Small intestine (tissue), 7 donors: ENCODE results near the gene CLTA. TPM values are rescaled to one million over a fixed set of nuclear protein-coding genes. Genes with fewer than 3 reads are reported as not detected.
"Not testable (repeated sequence)": the region's sequence is repeated elsewhere in the genome, so short reads cannot be mapped to it uniquely, and the experiment has no call there.

ENCODE experiments used
- DNase-seq, 2 donors: peaks; one replicate each; pipeline versions ENCODE4 v3.0.0 to v3.0.0-alpha.2; 2013
- FAIRE-seq: peaks from 2 replicates; lab custom pipeline; 2012; peaks lifted over from hg19 to GRCh38; lab: Jason Lieb, UNC
- H3K27ac ChIP-seq, 3 donors: one replicate each; pipeline ENCODE4 v1.5.1; 2013; ENCODE audit warnings: low read length in 2 of 3, mild to moderate bottlenecking in 2 of 3, control low read depth in 1 of 3, inconsistent platforms in 1 of 3, low read depth in 1 of 3, moderate library complexity in 1 of 3
- H3K27me3 ChIP-seq, 3 donors: one replicate each; pipeline ENCODE4 v1.6.1; 2013; ENCODE audit warnings: low read length in 3 of 3, inconsistent platforms in 1 of 3; ENCODE audit not compliant: control insufficient read depth in 3 of 3, insufficient read depth in 3 of 3
- H3K36me3 ChIP-seq, 3 donors: one replicate each; pipeline ENCODE4 v1.6.1; 2013; ENCODE audit warnings: low read length in 3 of 3, inconsistent platforms in 1 of 3, low read depth in 1 of 3, mild to moderate bottlenecking in 1 of 3, moderate library complexity in 1 of 3; ENCODE audit not compliant: control insufficient read depth in 3 of 3, insufficient read depth in 2 of 3
- H3K4me1 ChIP-seq, 3 donors: one replicate each; pipeline ENCODE4 v1.6.1; 2013; ENCODE audit warnings: low read length in 2 of 3, inconsistent platforms in 1 of 3, low read depth in 1 of 3, mild to moderate bottlenecking in 1 of 3, moderate library complexity in 1 of 3; ENCODE audit not compliant: control insufficient read depth in 3 of 3, insufficient read depth in 2 of 3
- H3K4me3 ChIP-seq, 3 donors: one replicate each; pipeline ENCODE4 v1.5.1; 2013; ENCODE audit warnings: low read length in 3 of 3, control low read depth in 1 of 3, inconsistent platforms in 1 of 3, low read depth in 1 of 3, mild to moderate bottlenecking in 1 of 3, moderate library complexity in 1 of 3
- H3K9me3 ChIP-seq, 2 donors: one replicate each; pipeline ENCODE4 v1.6.1; 2013; ENCODE audit warnings: low read depth in 1 of 2, low read length in 1 of 2; ENCODE audit not compliant: control insufficient read depth in 2 of 2, insufficient read depth in 1 of 2
- WGBS, 3 donors: extraction: QIAGEN DNeasy Blood & Tissue Kit; methylation state at CpG; one replicate each; pipeline ENCODE4 v1.1.7; 2013; 5-methylcytosine and 5-hydroxymethylcytosine counted together
- polyA plus RNA-seq, 4 donors: library from polyadenylated mRNA; stranded (reverse) in 3 of 4; unstranded in 1 of 4; fragments of 200-250 nt in 3 of 4; fragments of 120-200 nt in 1 of 4; gene quantifications; one replicate each; pipeline versions ENCODE4 v1.2.1 to v1.2.3, GENCODE V29; 2013
- donor health status: healthy with polysubstance abuse.
- donor health status: control.
- donor health status: control.
- donor health status: Bipolar disorder and iron deficiency.
- donor health status: healthy.

The CLTA gene
- polyA plus RNA-seq, 4 donors, result 176 to 279 (median 273) TPM

- H3K9me3 ChIP-seq, H3K36me3 ChIP-seq, H3K27me3 ChIP-seq, DNase-seq, FAIRE-seq, H3K4me3 ChIP-seq, H3K27ac ChIP-seq, H3K4me1 ChIP-seq: not testable (repeated sequence)
- 76 to 89% (median 84%) methylated on average over 6 of the region's 6 CpGs for WGBS, 3 donors
Measured at GRCh38 chr9:36180243-36180642, 10.5 kb upstream of the CLTA start.

- no peak overlapping the region for H3K4me3 ChIP-seq
- H3K4me1 ChIP-seq, result peaks cover 3 to 8% (median 3%) of the 10 kb centered on the region in 3 donors
Measured at GRCh38 chr9:36187414-36187813, 3.3 kb upstream of the CLTA start.

GRCh38 chr9:36188212-36188611 is 2.5 kb upstream of the CLTA start:
- no peak overlapping the region for H3K4me3 ChIP-seq
- no peaks in the 10 kb centered on the region for H3K36me3 ChIP-seq
- H3K27me3 ChIP-seq, result no peaks in the 10 kb centered on the region
- FAIRE-seq (no peak), DNase-seq (no peak)
- WGBS, 3 donors, result 83 to 92% (median 86%) methylated on average over 5 of the region's 5 CpGs
- no peaks in the 10 kb centered on the region for H3K9me3 ChIP-seq
- H3K4me1 ChIP-seq, result peaks cover 3 to 8% (median 7%) of the 10 kb centered on the region in 3 donors
- H3K27ac ChIP-seq, result no peak overlapping the region

More at GRCh38 chr9:36187414-36187813, 3.3 kb upstream of the CLTA start:
- FAIRE-seq, result no peak
- no peak for DNase-seq
- Histone ChIP-seq H3K27ac (no peak overlapping the region), H3K27me3 (no peaks in the 10 kb centered on the region), H3K36me3 (no peaks in the 10 kb centered on the region), H3K9me3 (no peaks in the 10 kb centered on the region)

GRCh38 chr9:36189976-36190375 is 745 bp upstream of the CLTA start:
- FAIRE-seq, result no peak
- peak overlapping the region in 2 of 3 donors; percentile 62 to 80 for H3K4me3 ChIP-seq
- H3K27ac ChIP-seq, result peak overlapping the region in 2 of 3 donors; percentile 62 to 95
- H3K27me3 ChIP-seq, result no peaks in the 10 kb centered on the region
- 2 to 7% (median 3%) methylated on average over 9 of the region's 9 CpGs for WGBS, 3 donors
- no peaks in the 10 kb centered on the region for H3K9me3 ChIP-seq
- H3K36me3 ChIP-seq, result peaks cover 0 to 4% (median 0%) of the 10 kb centered on the region in 3 donors
- peaks cover 5 to 16% (median 12%) of the 10 kb centered on the region in 3 donors for H3K4me1 ChIP-seq
- peak; percentile 52 to 54 for DNase-seq

GRCh38 chr9:36191290-36191645 is 547 bp downstream of the CLTA start:
- peak overlapping the region; percentile 75 to 98 (median 95) for H3K27ac ChIP-seq
- FAIRE-seq (no peak), DNase-seq (peak in 1 of 2 donors; percentile 49)
- no peaks in the 10 kb centered on the region for H3K9me3 ChIP-seq
- H3K4me1 ChIP-seq, result peaks cover 5 to 16% (median 12%) of the 10 kb centered on the region in 3 donors
- H3K4me3 ChIP-seq, result peak overlapping the region; percentile 62 to 88 (median 80)
- 0 to 1% (median 0%) methylated on average over 18 of the region's 18 CpGs for WGBS, 3 donors
- no peaks in the 10 kb centered on the region for H3K27me3 ChIP-seq
- H3K36me3 ChIP-seq, result peaks cover 0 to 9% (median 0%) of the 10 kb centered on the region in 3 donors

GRCh38 chr9:36191686-36192085 is 965 bp downstream of the CLTA start:
- no peak for FAIRE-seq

GRCh38 chr9:36192196-36192595 is 1.5 kb downstream of the CLTA start:
- Histone ChIP-seq H3K4me1 (peaks cover 5 to 16% (median 12%) of the 10 kb centered on the region in 3 donors), H3K27me3 (no peaks in the 10 kb centered on the region), H3K4me3 (peak overlapping the region in 2 of 3 donors; percentile 62 to 80), H3K9me3 (no peaks in the 10 kb centered on the region), H3K36me3 (peaks cover 0 to 13% (median 0%) of the 10 kb centered on the region in 3 donors), H3K27ac (no peak overlapping the region)
- FAIRE-seq (no peak), DNase-seq (no peak)
- WGBS, 3 donors, result 61 to 70% (median 69%) methylated on average over 4 of the region's 4 CpGs

More at GRCh38 chr9:36191686-36192085, 965 bp downstream of the CLTA start:
- Histone ChIP-seq H3K27me3 (no peaks in the 10 kb centered on the region), H3K9me3 (no peaks in the 10 kb centered on the region), H3K4me3 (peak overlapping the region; percentile 62 to 88 (median 80)), H3K27ac (peak overlapping the region in 2 of 3 donors; percentile 95 to 98), H3K36me3 (peaks cover 0 to 9% (median 0%) of the 10 kb centered on the region in 3 donors), H3K4me1 (peaks cover 5 to 16% (median 12%) of the 10 kb centered on the region in 3 donors)
- 0 to 2% (median 0%) methylated on average over 7 of the region's 7 CpGs for WGBS, 3 donors
- DNase-seq, result peak; percentile 18 to 20

GRCh38 chr9:36193023-36193422 is 2.3 kb downstream of the CLTA start:
- no peak overlapping the region for H3K27ac ChIP-seq
- H3K36me3 ChIP-seq, result peaks cover 0 to 16% (median 0%) of the 10 kb centered on the region in 3 donors
- no peak overlapping the region for H3K4me3 ChIP-seq
- H3K4me1 ChIP-seq, result peaks cover 5 to 16% (median 12%) of the 10 kb centered on the region in 3 donors
- H3K9me3 ChIP-seq, result no peaks in the 10 kb centered on the region
- no peak for DNase-seq
- FAIRE-seq, result no peak
- WGBS, 3 donors, result 61 to 79% (median 72%) methylated on average over 3 of the region's 3 CpGs
- H3K27me3 ChIP-seq, result no peaks in the 10 kb centered on the region
